ENCODE measurements around the gene NEMP1.

- TF ChIP-seq CTCF (conservative IDR thresholded peaks at IDR 0.05; ENCODE audit: low read length), result no peak
- no peak for TF ChIP-seq EZH2phosphoT487 (IDR thresholded peaks at IDR 0.05; ENCODE audit: borderline replicate concordance)
Measured at GRCh38 chr12:57079821-57080220, 1.2 kb upstream of the NEMP1 start.
